HG03457 (cell line): ENCODE results near the gene CIC.

Experiments used
- ATAC-seq: cut with Tn5 transposase; IDR thresholded peaks from one replicate; pipeline ENCODE4 v1.9.1; 2021; ENCODE audit warnings: moderate number of reproducible peaks; ENCODE audit not compliant: unreplicated experiment

The CIC gene

GRCh38 chr19:42303101-42303464 lies 34.0 kb downstream of the CIC start:
- no peak for ATAC-seq

- no peak for ATAC-seq
These were observed 34.8 kb downstream of the CIC start for GRCh38 chr19:42303876-42304275.

- ATAC-seq: no peak
These were observed 37.6 kb downstream of the CIC start for GRCh38 chr19:42306646-42307045.

- no peak for ATAC-seq
These were observed 40.6 kb downstream of the CIC start for GRCh38 chr19:42309686-42310085.

DNA sequence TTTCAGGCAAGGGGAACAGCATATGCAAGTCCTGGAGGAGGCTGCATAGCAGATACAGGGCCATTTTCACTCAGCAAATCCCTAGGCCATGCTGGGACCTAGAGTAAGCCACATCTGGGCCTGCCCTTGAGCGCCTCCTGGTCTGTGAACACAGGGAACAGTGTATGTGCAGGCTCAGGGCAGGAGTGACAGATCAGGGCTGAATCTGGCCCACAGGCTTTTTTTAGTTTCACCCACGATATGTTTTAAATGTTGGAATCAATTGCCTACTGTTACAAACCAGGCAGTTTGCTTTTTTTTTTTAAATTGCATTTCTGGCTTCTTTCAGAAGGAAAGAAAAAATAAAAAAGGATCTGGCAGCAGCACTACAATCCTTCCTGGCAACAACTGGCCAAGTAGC lies 42.6 kb downstream of the CIC start:
- ATAC-seq: no peak

DNA sequence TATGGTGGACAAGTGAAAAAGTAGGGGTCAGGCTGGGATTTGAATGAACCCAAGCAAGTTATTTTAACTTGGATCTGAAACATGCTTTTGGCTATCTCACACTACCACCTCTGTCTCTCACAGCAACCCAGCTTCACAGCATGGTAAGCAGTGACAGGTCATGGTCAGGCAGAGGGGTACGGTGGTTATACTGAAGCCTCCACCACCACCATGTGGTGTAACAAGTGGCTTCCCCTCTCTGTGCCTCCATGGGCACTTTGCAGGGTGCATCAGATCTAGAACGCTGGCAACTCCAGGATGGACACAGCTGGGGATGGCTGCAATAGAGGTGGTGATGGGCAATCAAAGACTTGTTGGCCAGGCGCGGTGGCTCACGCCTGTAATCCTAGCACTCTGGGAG lies 43.3 kb downstream of the CIC start:
- ATAC-seq: no peak

- no peak for ATAC-seq
These were observed 44.2 kb downstream of the CIC start, which contains the start of gene TMEM145 for GRCh38 chr19:42313096-42313839. Gene TMEM145 (plus strand): TSS chr19:42313309. CDS start chr19:42313377, 68 bp downstream.

DNA sequence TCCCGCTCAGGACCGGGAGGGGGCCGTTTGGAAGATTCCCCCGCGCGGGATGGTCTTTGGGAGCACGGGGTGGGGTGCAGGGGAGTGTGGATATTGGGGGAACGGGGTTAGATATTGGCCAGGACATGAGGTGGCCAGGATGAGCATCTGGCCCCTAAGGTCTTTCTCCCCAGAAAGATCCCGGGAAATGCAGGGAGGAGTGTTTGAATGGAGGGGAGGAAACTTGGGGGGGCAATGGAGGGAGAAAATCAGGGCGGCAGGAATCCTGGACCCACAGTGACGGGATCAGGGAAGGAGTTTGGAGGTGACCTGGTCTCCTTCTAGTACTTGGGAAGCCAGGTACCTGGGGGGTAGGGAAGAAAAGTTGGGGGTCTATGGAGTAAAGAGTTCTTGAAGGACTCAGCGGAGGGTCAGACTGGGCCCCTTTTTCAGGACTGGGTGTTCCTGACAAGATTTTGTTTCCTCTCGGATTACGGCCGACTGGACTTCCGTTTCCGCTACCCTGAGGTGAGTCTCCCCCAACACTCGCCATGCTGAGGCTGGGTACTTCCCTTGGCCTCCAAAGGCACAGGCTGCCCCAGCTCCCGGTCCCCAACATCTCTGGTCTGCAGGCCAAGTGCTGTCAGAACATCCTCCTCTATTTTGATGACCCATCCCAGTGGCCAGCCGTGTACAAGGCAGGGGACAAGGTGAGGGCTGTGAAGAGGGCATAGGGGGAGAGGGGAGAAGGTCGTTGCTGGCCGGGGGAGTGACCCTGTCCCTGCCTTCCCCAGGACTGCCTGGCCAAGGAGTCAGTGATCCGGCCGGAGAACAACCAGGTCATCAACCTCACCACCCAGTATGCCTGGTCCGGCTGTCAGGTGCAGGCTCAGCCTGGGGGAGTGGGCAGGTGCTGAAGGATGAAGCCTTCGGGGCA lies 45.0 kb downstream of the CIC start:
- ATAC-seq: no peak

DNA sequence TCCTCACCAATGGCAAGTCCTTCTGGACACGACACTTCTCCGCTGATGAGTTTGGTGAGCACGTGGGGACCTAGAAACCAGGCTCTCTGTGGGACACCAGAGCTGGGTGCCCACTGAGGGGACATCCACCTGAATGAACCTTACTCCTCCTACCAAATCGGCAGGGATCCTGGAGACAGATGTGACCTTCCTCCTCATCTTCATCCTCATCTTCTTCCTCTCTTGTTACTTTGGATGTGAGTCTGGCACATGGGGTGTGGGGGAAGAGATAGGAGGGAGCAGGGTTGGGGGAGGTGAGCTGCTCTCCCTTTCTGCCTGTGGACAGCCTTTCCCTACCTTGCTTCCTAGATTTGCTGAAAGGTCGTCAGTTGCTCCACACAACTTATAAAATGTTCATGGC lies 46.0 kb downstream of the CIC start:
- no peak for ATAC-seq

GRCh38 chr19:42316223-42317211 lies 47.5 kb downstream of the CIC start:
- no peak for ATAC-seq

GRCh38 chr19:42317535-42317934 lies 48.5 kb downstream of the CIC start:
- ATAC-seq: no peak

- ATAC-seq: no peak
These were observed 53.3 kb downstream of the CIC start for GRCh38 chr19:42322305-42322704.

DNA sequence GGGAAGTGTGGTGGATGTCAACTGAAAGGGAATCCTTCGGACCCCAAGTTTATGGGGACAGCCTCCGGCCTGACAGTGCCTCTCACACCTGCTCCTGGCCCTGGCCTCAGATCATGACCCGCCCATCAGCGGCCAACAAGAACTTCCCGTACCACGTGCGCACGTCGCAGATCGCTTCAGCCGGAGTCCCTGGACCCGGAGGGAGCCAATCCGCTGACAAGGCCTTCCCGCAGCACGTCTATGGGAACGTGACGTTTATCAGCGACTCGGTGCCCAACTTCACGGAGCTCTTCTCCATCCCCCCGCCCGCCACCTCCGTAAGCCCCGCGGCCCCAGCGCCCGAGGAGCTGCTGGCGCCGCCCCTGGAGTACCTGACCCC lies 54.4 kb downstream of the CIC start:
- ATAC-seq: no peak

DNA sequence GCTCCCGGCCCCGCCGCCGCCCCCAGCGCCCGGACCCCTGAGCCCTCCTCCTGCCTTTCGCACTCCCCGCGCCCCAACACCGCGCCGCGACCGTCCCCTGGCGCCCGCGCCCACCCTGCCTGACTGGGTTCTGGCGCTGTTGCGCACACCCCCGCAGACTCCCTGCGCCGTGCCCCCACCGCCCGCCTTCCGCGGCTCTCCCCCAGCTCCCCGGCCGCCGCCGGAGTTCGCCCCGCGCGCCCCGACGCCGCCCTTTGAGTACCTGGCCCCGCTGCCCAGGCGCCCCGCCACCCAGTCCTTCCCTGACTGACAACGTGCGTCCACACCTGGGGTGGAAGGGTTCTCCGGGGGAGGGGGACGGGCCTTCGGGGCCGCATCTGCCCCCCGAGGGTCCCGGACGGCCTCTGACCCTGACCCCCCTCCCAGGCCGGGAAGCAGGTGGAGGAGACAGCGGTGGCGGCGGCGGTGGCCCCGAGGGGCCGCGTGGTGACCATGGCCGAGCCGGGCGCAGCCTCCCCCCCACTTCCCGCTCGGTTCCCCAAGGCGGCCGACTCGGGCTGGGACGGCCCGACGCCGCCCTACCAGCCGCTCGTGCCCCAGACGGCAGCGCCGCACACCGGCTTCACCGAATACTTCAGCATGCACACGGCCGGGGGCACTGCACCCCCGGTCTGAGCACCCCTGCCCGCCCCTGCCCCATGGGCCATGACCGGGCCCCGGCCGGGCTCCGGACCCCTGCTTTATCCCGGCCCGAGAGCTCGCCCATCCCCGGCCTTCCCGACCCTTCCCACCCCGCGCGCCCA lies 55.0 kb downstream of the CIC start:
- ATAC-seq: no peak

DNA sequence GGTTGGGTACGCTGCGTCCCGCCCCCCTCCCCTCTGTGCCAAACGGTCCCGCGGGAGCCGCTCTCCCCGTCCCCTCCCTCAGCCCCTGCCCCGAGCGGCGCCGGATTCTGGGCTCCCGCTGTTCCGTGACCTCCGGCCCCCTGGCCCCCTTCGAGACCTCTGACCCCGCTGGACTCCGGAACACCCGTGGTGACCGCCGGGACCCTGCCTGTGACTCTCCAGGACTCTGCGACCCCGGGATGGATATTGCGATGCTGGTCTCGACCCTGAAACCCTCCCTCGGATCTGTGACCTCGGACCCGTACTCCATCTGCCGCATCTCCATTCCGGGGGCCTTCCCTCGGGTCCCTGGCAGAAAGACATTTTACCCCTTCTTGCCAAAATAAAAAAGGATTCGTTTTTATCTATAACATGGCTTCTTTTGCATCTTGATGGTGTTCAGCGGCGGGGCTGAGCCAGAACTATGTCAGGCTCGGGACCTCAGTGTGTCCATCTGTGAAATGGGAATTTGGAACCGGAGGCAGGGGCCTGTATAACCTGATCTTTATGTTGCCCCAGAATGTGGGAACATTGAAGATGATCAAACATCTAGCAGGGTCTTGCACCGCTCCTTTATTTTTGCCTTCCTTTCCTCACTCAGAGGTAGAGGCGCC lies 55.7 kb downstream of the CIC start:
- ATAC-seq: no peak

- ATAC-seq: peak; percentile 74
These were observed 56.4 kb downstream of the CIC start, which contains the start of gene MEGF8 for GRCh38 chr19:42325308-42325895. Gene MEGF8 (plus strand): TSS chr19:42325635. CDS start chr19:42326244, 609 bp downstream.

- ATAC-seq: peak; percentile 12
These were observed 57.1 kb downstream of the CIC start for GRCh38 chr19:42325896-42326771.

GRCh38 chr19:42326969-42327368 lies 57.9 kb downstream of the CIC start:
- ATAC-seq: no peak
